HG03575 (cell line): Measurements from ENCODE around the gene ANKRD49.

Source experiments
- ATAC-seq: cut with Tn5 transposase; IDR thresholded peaks from one replicate; pipeline ENCODE4 v1.9.1; 2021; ENCODE audit not compliant: unreplicated experiment, insufficient number of reproducible peaks, low FRiP score; ENCODE audit errors: extremely low read depth

Gene ANKRD49

GRCh38 chr11:94493281-94494125, at the start of gene ANKRD49, which contains the start of gene MRE11:
Gene ANKRD49, plus strand, starts transcription at chr11:94493984. Its CDS starts 2,710 bp downstream, at chr11:94496694.
Gene MRE11, minus strand, starts transcription at chr11:94493844. Its CDS starts 1,043 bp downstream, at chr11:94492801.
- ATAC-seq: peak; percentile 98

GRCh38 chr11:94445641-94446040, 48.1 kb upstream of the ANKRD49 start:
- ATAC-seq: no peak

- ATAC-seq: no peak
These were observed 46.6 kb upstream of the ANKRD49 start for GRCh38 chr11:94447149-94447548.

- ATAC-seq: no peak
These were observed 44.8 kb upstream of the ANKRD49 start for GRCh38 chr11:94449029-94449428.

- ATAC-seq: no peak
These were observed 44.3 kb upstream of the ANKRD49 start for GRCh38 chr11:94449437-94449836.

GRCh38 chr11:94450048-94450447, 43.7 kb upstream of the ANKRD49 start:
- no peak for ATAC-seq

GRCh38 chr11:94452988-94453387, 40.8 kb upstream of the ANKRD49 start:
- no peak for ATAC-seq

GRCh38 chr11:94454301-94454700, 39.5 kb upstream of the ANKRD49 start:
- no peak for ATAC-seq

- ATAC-seq: no peak
These were observed 37.9 kb upstream of the ANKRD49 start for GRCh38 chr11:94455861-94456260.

- no peak for ATAC-seq
These were observed 36.4 kb upstream of the ANKRD49 start for GRCh38 chr11:94457118-94458029.

GRCh38 chr11:94459576-94459975, 34.2 kb upstream of the ANKRD49 start:
- no peak for ATAC-seq

- peak; percentile 84 for ATAC-seq
These were observed 24.4 kb upstream of the ANKRD49 start for GRCh38 chr11:94469416-94469815.

- peak; percentile 56 for ATAC-seq
These were observed 20.6 kb upstream of the ANKRD49 start for GRCh38 chr11:94472916-94473799.

GRCh38 chr11:94477624-94478023, 16.2 kb upstream of the ANKRD49 start:
- no peak for ATAC-seq

GRCh38 chr11:94481342-94481741, 12.4 kb upstream of the ANKRD49 start:
- no peak for ATAC-seq

- ATAC-seq: no peak
These were observed 7.7 kb upstream of the ANKRD49 start for GRCh38 chr11:94486068-94486467.

- peak; percentile 20 for ATAC-seq
These were observed 419 bp downstream of the ANKRD49 start for GRCh38 chr11:94494126-94494680.

- no peak for ATAC-seq
These were observed 6.4 kb downstream of the ANKRD49 start for GRCh38 chr11:94500181-94500580.
